AG09319 (cell line): ENCODE results near the gene JPT1.

Source experiments
- DNase-seq: peaks from one replicate; pipeline ENCODE4 v3.0.0-alpha.2; 2010; ENCODE audit warnings: low read depth; ENCODE audit errors: extremely low read depth
- CTCF ChIP-seq: IDR thresholded peaks from 2 replicates; pipeline ENCODE4 v1.5.1; 2011; ENCODE audit warnings: low read depth, mild to moderate bottlenecking, inconsistent platforms, low read length, moderate library complexity

Gene JPT1

GRCh38 chr17:75125984-75126383, 28.3 kb downstream of the JPT1 start:
- DNase-seq: no peak
- no peak for TF ChIP-seq CTCF

DNA sequence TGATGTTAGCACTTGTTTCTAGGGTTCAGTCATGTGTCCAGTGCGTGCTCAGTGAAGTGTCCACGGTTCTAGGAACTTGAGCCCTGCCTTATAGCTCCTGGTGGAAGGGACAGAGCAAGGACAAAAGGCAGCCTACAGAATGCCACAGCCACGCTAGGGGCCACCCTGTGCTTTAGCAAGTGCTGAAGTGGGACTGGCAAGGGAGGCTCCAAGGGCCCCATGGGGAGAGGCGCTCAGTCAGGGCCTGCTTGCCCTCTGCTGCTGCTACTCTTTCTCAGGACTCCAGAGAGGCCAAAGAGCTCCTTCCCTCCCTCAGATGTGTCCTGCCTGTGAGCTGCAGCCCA, 29.5 kb downstream of the JPT1 start:
- TF ChIP-seq CTCF: no peak
- DNase-seq: no peak

GRCh38 chr17:75124041-75124818, 30.1 kb downstream of the JPT1 start:
- no peak for DNase-seq
- no peak for TF ChIP-seq CTCF

DNA sequence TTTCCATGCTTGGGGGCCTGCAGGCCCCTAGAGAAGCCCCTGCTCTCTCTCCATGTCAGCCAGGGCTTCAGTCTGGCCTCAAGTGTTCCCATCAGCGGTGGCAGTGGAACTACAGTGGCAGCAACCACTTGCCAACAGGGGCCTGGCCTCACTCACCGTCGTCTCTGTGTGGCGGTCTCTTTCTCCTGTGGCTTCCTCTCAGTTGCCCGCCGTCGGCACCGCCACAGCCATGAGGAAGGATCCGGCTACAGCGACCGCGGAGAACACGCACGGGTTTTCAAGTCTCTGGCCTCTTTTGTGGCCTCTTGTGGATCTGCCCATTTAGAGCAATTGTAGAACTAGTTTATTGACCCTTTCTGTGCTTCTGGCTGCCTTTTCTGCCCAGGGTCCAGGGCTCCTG, 36.0 kb downstream of the JPT1 start:
- no peak for DNase-seq
- TF ChIP-seq CTCF: no peak

- no peak for DNase-seq
- no peak for TF ChIP-seq CTCF
Measured at GRCh38 chr17:75116737-75117136, 37.6 kb downstream of the JPT1 start.

- TF ChIP-seq CTCF: no peak
- no peak for DNase-seq
Measured at GRCh38 chr17:75115555-75115954, 38.8 kb downstream of the JPT1 start.

GRCh38 chr17:75114552-75115314, 39.6 kb downstream of the JPT1 start:
- no peak for DNase-seq
- no peak for TF ChIP-seq CTCF
